Keratinocyte (primary cell): Measurements from ENCODE around the gene DCAF17. TPM values are rescaled to one million over a fixed set of nuclear protein-coding genes. Genes with fewer than 3 reads are reported as not detected.

Experiments
- DNase-seq: peaks from one replicate; pipeline ENCODE4 v3.0.0-alpha.2; 2011; ENCODE audit warnings: low read depth, missing footprints, low spot score
- FAIRE-seq: peaks from 2 replicates; lab custom pipeline; 2011; peaks lifted over from hg19 to GRCh38; lab: Jason Lieb, UNC
- H2AFZ ChIP-seq: 2 replicates; pipeline ENCODE4 v1.6.0; 2012; ENCODE audit warnings: low read length, control low read depth, inconsistent platforms; ENCODE audit not compliant: control insufficient read depth
- H3K27ac ChIP-seq: 2 replicates; pipeline ENCODE4 v1.5.1; 2011; ENCODE audit warnings: low read length; ENCODE audit not compliant: control insufficient read depth, insufficient read depth
- H3K27me3 ChIP-seq: 3 replicates; pipeline ENCODE4 v1.6.0; 2011; ENCODE audit warnings: low read length; ENCODE audit not compliant: control insufficient read depth, insufficient read depth; ENCODE audit errors: extremely low read depth
- H3K36me3 ChIP-seq, 2 experiments: 2 replicates in 1 of 2; 3 replicates in 1 of 2; pipeline ENCODE4 v1.5.1; 2011; ENCODE audit warnings: low read length in 2 of 2, mild to moderate bottlenecking in 1 of 2; ENCODE audit not compliant: control insufficient read depth in 2 of 2, insufficient read depth in 2 of 2; ENCODE audit errors: extremely low read depth in 1 of 2
- H3K4me1 ChIP-seq: 3 replicates; pipeline ENCODE4 v1.5.1; 2011; ENCODE audit warnings: low read length; ENCODE audit not compliant: control insufficient read depth, insufficient read depth; ENCODE audit errors: extremely low read depth
- H3K4me2 ChIP-seq: 3 replicates; pipeline ENCODE4 v1.6.0; 2011; ENCODE audit warnings: low read depth, low read length; ENCODE audit not compliant: control insufficient read depth, insufficient read depth; ENCODE audit errors: extremely low read depth
- H3K4me3 ChIP-seq, 3 experiments: fragments of 200-600 bp in 1 of 3; sonication (generic) in 1 of 3; 2 replicates in 2 of 3; 3 replicates in 1 of 3; pipeline ENCODE4 v1.5.1; 2011 to 2016; ENCODE audit warnings: low read length in 3 of 3, mild to moderate bottlenecking in 3 of 3, control low read depth in 2 of 3, inconsistent platforms in 1 of 3, low read depth in 1 of 3, mixed read lengths in 1 of 3, mixed run types in 1 of 3, moderate library complexity in 1 of 3; ENCODE audit not compliant: control insufficient read depth in 2 of 3, insufficient read depth in 2 of 3; ENCODE audit errors: extremely low read depth in 1 of 3
- H3K79me2 ChIP-seq: 2 replicates; pipeline ENCODE4 v1.6.0; 2012; ENCODE audit warnings: low read length; ENCODE audit not compliant: control insufficient read depth, insufficient read depth
- H3K9ac ChIP-seq: 3 replicates; pipeline ENCODE4 v1.6.0; 2011; ENCODE audit warnings: low read length; ENCODE audit not compliant: control insufficient read depth, insufficient read depth; ENCODE audit errors: extremely low read depth
- H3K9me1 ChIP-seq: 3 replicates; pipeline ENCODE4 v1.6.0; 2011; ENCODE audit warnings: low read length; ENCODE audit not compliant: control insufficient read depth, insufficient read depth; ENCODE audit errors: extremely low read depth
- H3K9me3 ChIP-seq: 2 replicates; pipeline ENCODE4 v1.5.1; 2012; ENCODE audit warnings: low read depth, low read length; ENCODE audit not compliant: control insufficient read depth
- H4K20me1 ChIP-seq: 3 replicates; pipeline ENCODE4 v1.6.0; 2011; ENCODE audit warnings: low read length; ENCODE audit not compliant: control insufficient read depth, insufficient read depth; ENCODE audit errors: extremely low read depth
- CTCF ChIP-seq, 3 experiments: IDR thresholded peaks in 1 of 3; conservative IDR thresholded peaks in 1 of 3; optimal IDR thresholded peaks in 1 of 3; 2 replicates in 2 of 3; 3 replicates in 1 of 3; pipeline versions ENCODE3 to v1.5.1; 2011; ENCODE audit warnings: low read length in 3 of 3, mild to moderate bottlenecking in 3 of 3, moderate library complexity in 2 of 3, control low read depth in 1 of 3, inconsistent platforms in 1 of 3; ENCODE audit not compliant: insufficient read depth in 2 of 3; ENCODE audit errors: extremely low read depth in 1 of 3
- EZH2 ChIP-seq: IDR thresholded peaks from one replicate; pipeline ENCODE4 v1.6.1; 2012; ENCODE audit warnings: inconsistent platforms, mild to moderate bottlenecking, low read length, moderate library complexity
- dilution Hi-C: fragments of 300-500 bp; cut with MboI; formaldehyde crosslinking; loops from one replicate; pipeline ENCODE4 v1.7.0; 2020; ENCODE audit warnings: low sequenced_read_pairs; ENCODE audit not compliant: extremely low pct_ligation_motif_present
- polyA plus RNA-seq, 5 experiments: library from polyadenylated mRNA; depleted of rRNA in 3 of 5; stranded (reverse) in 3 of 5; stranded (forward) in 1 of 5; unstranded in 1 of 5; fragments of >200 nt; gene quantifications; 1 replicate in 1 of 5; 2 replicates in 3 of 5; 3 replicates in 1 of 5; pipeline versions ENCODE4 v1.2.1 to v1.2.3, GENCODE V29; 2011 to 2012; ENCODE audit warnings: missing spikeins in 2 of 5, low read depth in 1 of 5, low replicate concordance in 1 of 5

DCAF17 gene
- polyA plus RNA-seq, 1 donor (not counting 4 experiments of a cell fraction or from before 2014, with no cell fraction given), result 22.9 TPM

- H3K9me1 ChIP-seq, result no peaks in the 10 kb centered on the region
- H3K9me3 ChIP-seq, result no peaks in the 10 kb centered on the region
- H3K4me2 ChIP-seq, result no peak overlapping the region
- DNase-seq, result no peak
- no peak overlapping the region for H2AFZ ChIP-seq
- no peaks in the 10 kb centered on the region for H3K4me1 ChIP-seq
- H3K9ac ChIP-seq, result no peak overlapping the region
- FAIRE-seq, result peak; percentile 52
- dilution Hi-C loops, result no loop called here
- TF ChIP-seq EZH2 (no peak), CTCF (optimal IDR thresholded peaks at IDR 0.05 in 1 of 3, IDR thresholded peaks at IDR 0.05 in 1 of 3, conservative IDR thresholded peaks at IDR 0.05 in 1 of 3; ENCODE audit: extremely low read depth in 1 of 3, insufficient read depth in 2 of 3, low read length in 3 of 3) (no peak)
- no peak overlapping the region for H3K27ac ChIP-seq
- peaks cover 10% of the 10 kb centered on the region in 2 experiments for H3K36me3 ChIP-seq
- H3K4me3 ChIP-seq, result no peak overlapping the region
- H4K20me1 ChIP-seq, result no peaks in the 10 kb centered on the region
- H3K79me2 ChIP-seq, result no peaks in the 10 kb centered on the region
- H3K27me3 ChIP-seq, result no peaks in the 10 kb centered on the region
Measured at GRCh38 chr2:171479154-171479814, 45.3 kb downstream of the DCAF17 start.

GRCh38 chr2:171480908-171481307, 46.9 kb downstream of the DCAF17 start:
- H3K4me2 ChIP-seq, result no peak overlapping the region
- no peaks in the 10 kb centered on the region for H3K4me1 ChIP-seq
- DNase-seq (no peak), FAIRE-seq (no peak)
- H3K9me1 ChIP-seq, result no peaks in the 10 kb centered on the region
- H3K27ac ChIP-seq, result no peak overlapping the region
- H3K27me3 ChIP-seq, result no peaks in the 10 kb centered on the region
- H3K36me3 ChIP-seq, result peaks cover 8 to 10% of the 10 kb centered on the region in 2 experiments
- H3K9ac ChIP-seq, result no peak overlapping the region
- no peaks in the 10 kb centered on the region for H3K9me3 ChIP-seq
- no peak overlapping the region for H3K4me3 ChIP-seq
- H2AFZ ChIP-seq, result no peak overlapping the region
- dilution Hi-C loops, result no loop called here
- H3K79me2 ChIP-seq, result no peaks in the 10 kb centered on the region
- no peaks in the 10 kb centered on the region for H4K20me1 ChIP-seq
- TF ChIP-seq EZH2 (no peak), CTCF (optimal IDR thresholded peaks at IDR 0.05 in 1 of 3, IDR thresholded peaks at IDR 0.05 in 1 of 3, conservative IDR thresholded peaks at IDR 0.05 in 1 of 3; ENCODE audit: extremely low read depth in 1 of 3, insufficient read depth in 2 of 3, low read length in 3 of 3) (no peak)
